ENCODE results near the gene DOK6.

DOK6 gene

GRCh38 chr18:69523582-69523981 is 122.9 kb downstream of the DOK6 start:
- no peak for DNase-seq (ENCODE audit: low read depth in 2 of 2)
- TF ChIP-seq CTCF (IDR thresholded peaks at IDR 0.05; ENCODE audit: low read depth, low read length) = no peak

GRCh38 chr18:69528435-69528834 is 127.7 kb downstream of the DOK6 start:
- DNase-seq (ENCODE audit: low read depth in 2 of 2) = peak; percentile 36 to 75
- TF ChIP-seq CTCF (IDR thresholded peaks at IDR 0.05; ENCODE audit: low read depth, low read length) = no peak
- no peak overlapping the region for H3K4me3 ChIP-seq (replicated peaks in 1 of 2; ENCODE audit: low read depth in 2 of 2, low read length in 2 of 2)

More at GRCh38 chr18:69523582-69523981, 122.9 kb downstream of the DOK6 start:
- no peak overlapping the region for H3K4me3 ChIP-seq (replicated peaks in 1 of 2; ENCODE audit: low read depth in 2 of 2, low read length in 2 of 2)

- H3K4me3 ChIP-seq (replicated peaks in 1 of 2; ENCODE audit: low read depth in 2 of 2, low read length in 2 of 2) = no peak overlapping the region
- DNase-seq (ENCODE audit: low read depth in 2 of 2) = no peak
- TF ChIP-seq CTCF (IDR thresholded peaks at IDR 0.05; ENCODE audit: low read depth, low read length) = no peak
Measured at GRCh38 chr18:69529151-69529550, 128.5 kb downstream of the DOK6 start.

- no peak for TF ChIP-seq CTCF (IDR thresholded peaks at IDR 0.05; ENCODE audit: low read depth, low read length)
- no peak overlapping the region for H3K4me3 ChIP-seq (replicated peaks in 1 of 2; ENCODE audit: low read depth in 2 of 2, low read length in 2 of 2)
- no peak for DNase-seq (ENCODE audit: low read depth in 2 of 2)
Measured at GRCh38 chr18:69531973-69532372, 131.3 kb downstream of the DOK6 start.

GRCh38 chr18:69537183-69537582 is 136.5 kb downstream of the DOK6 start:
- no peak for DNase-seq (ENCODE audit: low read depth in 2 of 2)
- TF ChIP-seq CTCF (IDR thresholded peaks at IDR 0.05; ENCODE audit: low read depth, low read length) = no peak
- H3K4me3 ChIP-seq (replicated peaks in 1 of 2; ENCODE audit: low read depth in 2 of 2, low read length in 2 of 2) = no peak overlapping the region

- no peak overlapping the region for H3K4me3 ChIP-seq (replicated peaks in 1 of 2; ENCODE audit: low read depth in 2 of 2, low read length in 2 of 2)
- TF ChIP-seq CTCF (IDR thresholded peaks at IDR 0.05; ENCODE audit: low read depth, low read length) = no peak
- no peak for DNase-seq (ENCODE audit: low read depth in 2 of 2)
Measured at GRCh38 chr18:69538849-69539248, 138.2 kb downstream of the DOK6 start.

GRCh38 chr18:69539404-69539803 is 138.7 kb downstream of the DOK6 start:
- no peak for TF ChIP-seq CTCF (IDR thresholded peaks at IDR 0.05; ENCODE audit: low read depth, low read length)
- no peak for DNase-seq (ENCODE audit: low read depth in 2 of 2)
- no peak overlapping the region for H3K4me3 ChIP-seq (replicated peaks in 1 of 2; ENCODE audit: low read depth in 2 of 2, low read length in 2 of 2)
